HG02938 (cell line): ENCODE results near the gene FAM124B.

ENCODE experiments used
- ATAC-seq: cut with Tn5 transposase; IDR thresholded peaks from one replicate; pipeline ENCODE4 v1.9.1; 2021; ENCODE audit warnings: mild to moderate bottlenecking, moderate library complexity; ENCODE audit not compliant: unreplicated experiment

Gene FAM124B

GRCh38 chr2:224401641-224402342 is at the start of gene FAM124B:
Gene FAM124B (minus strand): TSS chr2:224402107. CDS start chr2:224401768, 339 bp downstream.
- ATAC-seq, result no peak

DNA sequence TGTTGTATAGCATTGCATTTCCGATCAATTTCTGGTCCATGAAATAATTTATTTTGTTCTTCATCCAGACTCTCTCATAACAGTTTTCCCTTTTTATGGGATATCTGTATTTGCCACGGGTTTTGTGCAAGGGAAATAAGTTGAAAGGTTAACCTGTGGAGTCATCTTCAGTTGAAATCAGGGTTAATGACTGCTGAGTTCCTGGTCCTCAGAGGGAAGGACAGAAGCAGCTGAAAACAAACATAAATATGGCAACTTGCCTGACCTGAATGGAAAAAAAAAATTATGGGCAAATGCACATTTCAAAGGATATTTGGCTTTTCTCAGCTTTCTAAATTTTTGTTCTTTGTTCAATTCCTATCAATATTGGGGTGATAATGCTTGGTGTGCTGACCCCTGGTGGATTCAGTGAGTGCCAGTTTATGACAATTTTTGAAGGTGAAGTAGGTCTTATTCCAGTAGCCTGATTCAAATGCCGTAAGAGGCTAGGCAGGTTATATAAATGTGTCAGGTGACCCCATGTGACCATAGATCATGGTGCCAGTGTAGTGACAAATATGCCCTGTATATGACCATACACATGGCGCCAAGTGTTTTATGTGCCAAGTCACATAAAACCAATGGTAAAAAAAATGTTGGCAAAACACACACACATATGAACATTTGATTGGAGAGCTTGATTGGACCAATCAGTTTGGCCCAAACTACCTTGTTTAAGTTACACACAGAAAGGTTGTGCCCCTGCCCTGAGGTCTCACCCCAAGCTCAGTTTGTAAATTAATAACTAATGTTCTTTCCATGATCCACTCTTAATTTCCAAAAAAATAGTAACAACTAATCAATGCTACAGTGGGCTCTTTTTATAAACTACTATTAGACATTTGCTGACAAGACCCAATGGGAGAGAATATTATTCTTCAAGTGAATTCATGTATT is 47.6 kb upstream of the FAM124B start:
- ATAC-seq, result no peak

- ATAC-seq, result no peak
These were observed 46.3 kb upstream of the FAM124B start for GRCh38 chr2:224448236-224448635.

- no peak for ATAC-seq
These were observed 42.9 kb upstream of the FAM124B start for GRCh38 chr2:224444783-224445182.

GRCh38 chr2:224444021-224444420 is 42.1 kb upstream of the FAM124B start:
- ATAC-seq, result no peak

DNA sequence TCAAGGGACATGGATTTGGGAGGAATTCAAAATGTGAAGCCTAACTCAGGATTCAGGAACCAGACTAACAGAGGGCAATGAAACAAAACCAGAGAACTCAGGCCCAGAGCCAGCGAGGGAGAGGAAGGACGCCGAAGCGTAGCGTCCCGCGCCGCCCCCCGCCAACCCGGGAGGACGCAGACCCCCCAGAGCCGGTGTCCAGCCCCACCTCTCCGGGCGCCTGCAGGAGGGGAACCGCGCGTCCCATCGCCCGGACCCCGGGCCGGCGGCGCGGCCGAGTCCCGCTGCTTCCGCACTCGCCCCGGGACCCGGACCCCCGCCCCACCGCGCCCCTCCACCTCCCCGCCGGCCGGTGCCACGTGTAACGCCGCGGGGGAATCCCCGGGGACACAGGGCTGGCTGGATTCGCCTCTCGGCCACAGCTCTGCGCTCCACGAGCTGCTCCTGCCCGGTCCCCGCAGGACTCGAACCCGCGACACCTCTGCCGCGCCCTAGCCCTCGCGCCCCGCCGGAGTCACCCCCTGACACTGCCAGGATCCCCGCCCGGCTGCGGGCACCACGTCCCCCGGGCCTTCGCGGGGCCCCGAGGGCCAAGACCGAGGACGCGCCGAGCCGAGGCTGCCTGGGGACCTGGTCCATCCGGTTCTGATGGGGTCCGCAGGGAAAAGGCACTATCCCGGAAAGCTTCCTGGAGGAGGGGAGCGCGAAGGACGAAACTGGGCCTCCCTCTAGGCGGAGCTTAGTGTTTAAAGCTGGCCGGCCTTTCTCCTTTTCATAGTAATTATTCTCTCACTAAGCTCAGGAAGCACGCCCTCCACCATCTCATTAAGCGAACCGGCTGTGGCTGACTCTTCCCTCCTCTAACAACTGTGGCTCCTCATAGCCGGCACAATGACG is 40.4 kb upstream of the FAM124B start:
- no peak for ATAC-seq

GRCh38 chr2:224440988-224441387 is 39.1 kb upstream of the FAM124B start:
- no peak for ATAC-seq

GRCh38 chr2:224438726-224439125 is 36.8 kb upstream of the FAM124B start:
- ATAC-seq, result no peak

DNA sequence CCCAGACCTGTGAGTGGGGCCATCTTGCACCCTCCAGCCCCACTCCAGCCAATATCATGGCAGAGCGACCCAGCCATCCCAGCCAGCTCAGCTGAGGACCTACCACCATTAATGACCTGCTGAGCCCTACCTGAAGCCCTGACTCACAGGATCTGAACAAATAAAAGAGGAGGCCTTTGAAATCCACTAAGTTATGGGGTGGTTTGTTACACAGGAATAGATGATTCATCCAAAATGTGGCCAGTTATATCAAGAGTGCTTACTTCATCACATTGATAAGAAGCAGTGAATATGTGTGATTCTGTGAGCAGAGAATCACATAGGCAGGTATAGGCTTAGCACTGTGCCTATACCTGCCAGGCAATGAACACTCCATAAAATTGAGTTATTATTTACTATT is 34.7 kb upstream of the FAM124B start:
- ATAC-seq, result no peak

GRCh38 chr2:224434618-224435017 is 32.7 kb upstream of the FAM124B start:
- no peak for ATAC-seq

DNA sequence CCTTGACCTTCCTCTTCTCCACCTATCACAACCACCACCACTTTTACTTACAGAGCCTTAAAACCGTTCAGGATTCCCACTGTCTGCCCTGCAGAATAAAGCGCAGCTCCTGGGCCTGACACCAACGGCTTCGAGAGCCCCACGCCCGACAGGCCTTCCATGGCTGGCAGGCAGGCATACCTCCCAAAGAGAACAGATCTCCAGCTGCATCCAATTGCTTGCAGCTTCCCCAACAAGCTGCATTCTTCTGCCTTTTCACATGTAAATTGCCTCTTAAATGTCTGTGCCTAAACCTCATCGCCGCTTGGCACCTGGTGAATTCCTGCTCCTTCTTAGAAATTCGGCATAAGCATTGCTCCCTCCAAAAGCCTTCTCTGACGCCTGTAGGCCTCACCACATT is 31.5 kb upstream of the FAM124B start:
- ATAC-seq, result no peak

DNA sequence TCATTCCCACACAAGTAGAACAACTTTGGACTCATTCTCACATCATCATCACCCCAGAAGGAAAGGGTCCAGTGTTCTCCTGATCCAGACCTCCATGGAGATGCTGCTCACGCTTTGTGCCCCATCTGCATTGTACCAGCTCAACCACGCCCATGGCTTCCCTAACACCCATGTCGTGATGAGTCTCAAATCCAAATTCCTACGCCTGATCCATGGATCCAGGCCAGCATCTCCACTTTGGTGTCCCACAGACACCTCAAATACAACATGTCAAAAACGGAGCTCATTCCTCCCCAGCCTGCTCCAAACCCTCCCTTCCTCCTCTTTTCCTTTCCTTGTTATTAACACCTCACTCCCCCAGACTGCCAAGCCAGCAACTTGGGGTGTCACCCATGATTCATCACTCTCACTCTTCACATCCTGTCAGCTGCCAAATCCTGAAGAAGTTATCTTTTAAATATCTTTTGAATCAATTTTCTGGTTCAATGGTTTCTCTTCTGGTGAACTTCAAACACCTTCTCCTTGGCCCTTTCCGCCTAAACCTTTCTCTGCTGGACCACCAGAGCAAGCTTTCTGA is 30.2 kb upstream of the FAM124B start:
- ATAC-seq, result no peak

- ATAC-seq, result no peak
These were observed 27.5 kb upstream of the FAM124B start for GRCh38 chr2:224429441-224429810.

DNA sequence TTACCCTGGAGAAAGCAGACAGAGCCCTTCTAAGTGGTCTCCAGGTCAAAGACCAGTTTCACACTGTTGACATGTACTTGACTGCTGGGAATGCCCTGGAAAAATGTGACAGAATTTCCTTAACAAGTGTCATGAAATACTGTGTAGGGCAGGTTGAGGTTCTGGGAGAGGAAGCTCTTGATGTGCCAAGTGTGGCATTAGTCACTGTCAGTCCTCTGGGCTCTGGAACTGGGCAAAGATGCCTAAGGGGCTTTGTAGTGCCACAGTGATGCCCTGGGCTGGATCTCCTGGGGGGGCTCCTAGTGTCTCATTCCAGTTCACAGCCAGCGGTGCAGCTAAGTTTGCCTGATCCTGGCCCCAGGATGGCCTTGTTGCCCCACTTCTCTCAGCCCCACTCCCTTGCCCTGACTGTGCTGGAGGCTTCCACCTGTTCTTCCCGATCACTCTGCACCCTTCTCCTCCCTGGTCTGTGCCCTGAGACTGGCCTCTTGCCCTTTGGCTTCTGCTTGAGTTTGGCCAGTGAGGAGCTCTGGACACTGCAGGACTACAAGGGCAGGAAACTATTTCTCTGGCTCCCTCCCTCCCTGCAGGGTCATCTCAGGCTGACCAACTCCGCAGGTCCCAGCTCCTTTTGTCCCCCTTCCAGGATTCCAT is 27.0 kb upstream of the FAM124B start:
- no peak for ATAC-seq

- ATAC-seq, result no peak
These were observed 25.6 kb upstream of the FAM124B start for GRCh38 chr2:224427471-224427870.

GRCh38 chr2:224426656-224427055 is 24.7 kb upstream of the FAM124B start:
- ATAC-seq, result no peak

DNA sequence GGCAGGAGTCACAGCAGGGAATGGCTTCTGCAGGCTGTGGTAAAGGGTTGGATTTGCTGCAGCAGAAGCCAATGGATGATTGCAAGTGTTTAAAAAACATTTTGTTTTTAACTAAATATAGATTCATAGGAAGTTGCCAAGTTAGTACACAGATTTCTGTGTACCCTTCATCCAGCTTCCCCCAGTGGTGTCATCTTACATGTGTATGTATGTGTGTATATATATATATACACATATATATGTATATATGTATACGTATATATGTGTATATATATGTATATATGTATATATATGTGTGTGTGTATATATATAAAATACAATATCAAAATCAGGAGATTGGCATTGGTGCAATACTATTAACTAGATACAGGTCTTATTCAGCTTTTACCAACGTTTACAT is 19.2 kb upstream of the FAM124B start:
- no peak for ATAC-seq

DNA sequence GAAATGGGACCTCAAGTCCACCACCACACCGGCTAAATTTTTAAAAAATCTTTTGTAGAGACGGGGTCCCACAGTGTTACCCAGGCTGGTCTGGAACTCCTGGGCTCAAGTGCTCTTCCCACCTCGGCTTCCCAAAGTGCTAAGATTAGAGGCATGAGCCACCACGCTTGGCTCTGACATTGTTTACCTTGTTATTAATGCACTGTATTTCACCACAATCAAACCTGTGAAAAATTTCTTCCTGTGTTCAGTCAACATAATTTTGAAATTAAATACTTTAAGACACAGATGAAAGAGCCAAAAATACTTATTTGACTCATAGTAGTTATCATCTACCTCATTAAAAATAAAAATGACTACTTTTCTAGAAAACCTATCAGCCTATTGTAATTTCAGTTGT is 16.0 kb upstream of the FAM124B start:
- ATAC-seq, result no peak

GRCh38 chr2:224417361-224417729 is 15.4 kb upstream of the FAM124B start:
- no peak for ATAC-seq

DNA sequence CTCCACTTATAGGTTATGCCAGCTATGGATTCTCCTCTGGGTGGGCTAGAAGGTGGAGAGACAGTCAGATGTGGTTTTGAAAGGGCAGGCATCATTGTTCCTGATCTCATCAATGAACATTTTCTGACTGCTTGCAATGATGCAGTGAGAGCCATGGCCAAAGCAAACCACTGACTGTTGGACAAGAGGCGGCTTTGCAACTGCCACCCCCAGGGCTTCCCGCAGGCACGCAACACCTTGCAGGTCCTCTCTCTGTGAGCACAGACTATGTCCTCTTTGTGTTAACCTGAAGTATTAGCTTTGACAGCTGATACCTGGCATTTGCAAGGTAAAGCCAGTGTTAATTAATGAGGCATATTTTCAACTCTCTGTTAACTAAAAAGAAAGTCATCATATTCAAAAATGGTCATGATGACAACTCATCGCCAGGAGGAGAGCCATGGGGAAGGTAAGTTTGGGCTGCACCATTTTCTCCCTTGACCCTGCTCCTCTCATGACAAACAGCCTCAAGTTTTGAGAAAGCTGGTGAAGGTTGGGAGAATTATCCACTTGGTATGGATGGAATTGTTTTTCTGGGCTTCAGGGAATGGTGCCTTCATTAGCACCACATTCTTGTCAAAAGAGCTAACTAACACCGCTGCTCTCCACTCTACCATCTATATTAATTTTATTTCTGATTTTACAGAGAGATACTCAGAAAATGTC is 14.9 kb upstream of the FAM124B start:
- ATAC-seq, result no peak
